Measurements from ENCODE around the gene KLK13. TPM values are rescaled to one million over a fixed set of nuclear protein-coding genes. Genes with fewer than 3 reads are reported as not detected.

The KLK13 gene
- total RNA-seq, 1 experiment from 2014 or later: not detected

GRCh38 chr19:51093101-51093500 lies 28.2 kb upstream of the KLK13 start:
- Histone ChIP-seq H3K27me3 (replicated peaks; ENCODE audit: insufficient read depth, low read depth, low read length, poor library complexity) (no peaks in the 10 kb centered on the region), H3K4me1 (ENCODE audit: insufficient read depth, low read length, poor library complexity, severe bottlenecking) (no peaks in the 10 kb centered on the region), H3K27ac (ENCODE audit: low read depth, low read length, poor library complexity, severe bottlenecking) (no peak overlapping the region), H3K4me3 (ENCODE audit: low read depth, low read length, poor library complexity, severe bottlenecking) (no peak overlapping the region), H3K36me3 (ENCODE audit: insufficient read depth, low read length, poor library complexity, severe bottlenecking) (no peaks in the 10 kb centered on the region), H3K9me3 (ENCODE audit: low read depth, low read length, poor library complexity, severe bottlenecking) (no peaks in the 10 kb centered on the region)
- CTCF ChIA-PET: interaction anchor here (0.6 kb wide), 1 partner anchor 162 kb away, joined by 6 read pairs; no protein-coding TSS in a partner anchor
- intact Hi-C loops (cut with micrococcal nuclease; ENCODE audit: unreplicated experiment): loop anchor here (10.0 kb wide), 1 partner anchor 168 kb away; no protein-coding TSS in a partner anchor
- DNase-seq (ENCODE audit: low spot score): no peak
- POLR2A ChIA-PET (ENCODE audit: low non-redundant PET): no interaction called here
- no peak for TF ChIP-seq EZH2 (IDR thresholded peaks at IDR 0.05; ENCODE audit: borderline replicate concordance, low read depth, low read length, poor library complexity, severe bottlenecking)
- TF ChIP-seq CTCF (conservative IDR thresholded peaks at IDR 0.05; ENCODE audit: low read depth, low read length): no peak
- no TSS peak for BruUV-seq (replicated peaks)

- Histone ChIP-seq H3K4me1 (ENCODE audit: insufficient read depth, low read length, poor library complexity, severe bottlenecking) (no peaks in the 10 kb centered on the region), H3K36me3 (ENCODE audit: insufficient read depth, low read length, poor library complexity, severe bottlenecking) (no peaks in the 10 kb centered on the region), H3K9me3 (ENCODE audit: low read depth, low read length, poor library complexity, severe bottlenecking) (no peaks in the 10 kb centered on the region), H3K27me3 (replicated peaks; ENCODE audit: insufficient read depth, low read depth, low read length, poor library complexity) (no peaks in the 10 kb centered on the region), H3K27ac (ENCODE audit: low read depth, low read length, poor library complexity, severe bottlenecking) (no peak overlapping the region), H3K4me3 (ENCODE audit: low read depth, low read length, poor library complexity, severe bottlenecking) (no peak overlapping the region)
- peak; percentile 14 for DNase-seq (ENCODE audit: low spot score)
- ChIA-PET CTCF (no interaction called here), POLR2A (ENCODE audit: low non-redundant PET) (no interaction called here)
- TF ChIP-seq CTCF (conservative IDR thresholded peaks at IDR 0.05; ENCODE audit: low read depth, low read length) (no peak), EZH2 (IDR thresholded peaks at IDR 0.05; ENCODE audit: borderline replicate concordance, low read depth, low read length, poor library complexity, severe bottlenecking) (no peak)
- intact Hi-C loops (cut with micrococcal nuclease; ENCODE audit: unreplicated experiment): loop anchor here (10.0 kb wide), 1 partner anchor 167 kb away; no protein-coding TSS in a partner anchor
- no TSS peak for BruUV-seq (replicated peaks)
Observed at GRCh38 chr19:51091895-51092873, 27.3 kb upstream of the KLK13 start.

- ChIA-PET CTCF (no interaction called here), POLR2A (ENCODE audit: low non-redundant PET) (no interaction called here)
- intact Hi-C loops (cut with micrococcal nuclease; ENCODE audit: unreplicated experiment): loop anchor here (10.0 kb wide), 1 partner anchor 166 kb away; no protein-coding TSS in a partner anchor
- Histone ChIP-seq H3K4me1 (ENCODE audit: insufficient read depth, low read length, poor library complexity, severe bottlenecking) (no peaks in the 10 kb centered on the region), H3K4me3 (ENCODE audit: low read depth, low read length, poor library complexity, severe bottlenecking) (no peak overlapping the region), H3K9me3 (ENCODE audit: low read depth, low read length, poor library complexity, severe bottlenecking) (no peaks in the 10 kb centered on the region), H3K36me3 (ENCODE audit: insufficient read depth, low read length, poor library complexity, severe bottlenecking) (no peaks in the 10 kb centered on the region), H3K27me3 (replicated peaks; ENCODE audit: insufficient read depth, low read depth, low read length, poor library complexity) (no peaks in the 10 kb centered on the region), H3K27ac (ENCODE audit: low read depth, low read length, poor library complexity, severe bottlenecking) (no peak overlapping the region)
- TF ChIP-seq EZH2 (IDR thresholded peaks at IDR 0.05; ENCODE audit: borderline replicate concordance, low read depth, low read length, poor library complexity, severe bottlenecking) (no peak), CTCF (conservative IDR thresholded peaks at IDR 0.05; ENCODE audit: low read depth, low read length) (no peak)
- no peak for DNase-seq (ENCODE audit: low spot score)
- BruUV-seq (replicated peaks): no TSS peak
Observed at GRCh38 chr19:51091126-51091525, 26.2 kb upstream of the KLK13 start.

Measured in A673 (cell line).